Trophoblast cell (in vitro differentiated cells and primary cell): ENCODE results near the gene FLII.

Experiments used
- DNase-seq, 2 donors: peaks; one replicate each; pipeline ENCODE4 v3.0.0-alpha.2; 2016
- H2AFZ ChIP-seq: 2 replicates; pipeline ENCODE4 v1.6.1; 2013; ENCODE audit warnings: low read length, moderate library complexity, mild to moderate bottlenecking; ENCODE audit not compliant: insufficient read depth, poor library complexity
- H2AK5ac ChIP-seq: 2 replicates; pipeline ENCODE4 v1.6.1; 2013; ENCODE audit warnings: mild to moderate bottlenecking, low read length
- H2BK120ac ChIP-seq: 2 replicates; pipeline ENCODE4 v1.6.1; 2013; ENCODE audit warnings: low read length, mild to moderate bottlenecking, moderate library complexity; ENCODE audit not compliant: insufficient read depth, poor library complexity
- H2BK12ac ChIP-seq: 2 replicates; pipeline ENCODE4 v1.6.1; 2013; ENCODE audit warnings: mild to moderate bottlenecking, low read length, moderate library complexity
- H2BK5ac ChIP-seq: 2 replicates; pipeline ENCODE4 v1.6.1; 2013; ENCODE audit warnings: low read length, low read depth, moderate library complexity, mild to moderate bottlenecking; ENCODE audit not compliant: poor library complexity
- H3K14ac ChIP-seq: 2 replicates; pipeline ENCODE4 v1.6.1; 2013; ENCODE audit warnings: mild to moderate bottlenecking, low read length
- H3K18ac ChIP-seq: 2 replicates; pipeline ENCODE4 v1.6.1; 2013; ENCODE audit warnings: mild to moderate bottlenecking, low read length
- H3K23ac ChIP-seq: 2 replicates; pipeline ENCODE4 v1.6.1; 2013; ENCODE audit warnings: low read length
- H3K27ac ChIP-seq: 2 replicates; pipeline ENCODE4 v1.5.1; 2013; ENCODE audit warnings: low read depth, mild to moderate bottlenecking, inconsistent platforms, low read length, moderate library complexity
- H3K27me3 ChIP-seq: 2 replicates; pipeline ENCODE4 v1.6.1; 2013; ENCODE audit warnings: inconsistent platforms, mild to moderate bottlenecking, low read length, moderate library complexity; ENCODE audit not compliant: insufficient read depth
- H3K36me3 ChIP-seq, 2 experiments: 1 replicate in 1 of 2; 2 replicates in 1 of 2; pipeline ENCODE4 v1.6.1; 2013; ENCODE audit warnings: low read length in 2 of 2, mild to moderate bottlenecking in 2 of 2, moderate library complexity in 1 of 2; ENCODE audit not compliant: insufficient read depth in 2 of 2, control insufficient read depth in 1 of 2
- H3K4ac ChIP-seq: 2 replicates; pipeline ENCODE4 v1.6.1; 2013; ENCODE audit warnings: low read depth, mild to moderate bottlenecking, low read length, moderate library complexity
- H3K4me1 ChIP-seq, 2 experiments: 1 replicate in 1 of 2; 2 replicates in 1 of 2; pipeline ENCODE4 v1.6.1; 2013; ENCODE audit warnings: low read length in 2 of 2, mild to moderate bottlenecking in 2 of 2, moderate library complexity in 1 of 2; ENCODE audit not compliant: insufficient read depth in 2 of 2, control insufficient read depth in 1 of 2
- H3K4me2 ChIP-seq: 2 replicates; pipeline ENCODE4 v1.6.1; 2013; ENCODE audit warnings: inconsistent platforms, mild to moderate bottlenecking, low read length, moderate library complexity
- H3K4me3 ChIP-seq: 2 replicates; pipeline ENCODE4 v1.5.1; 2013; ENCODE audit warnings: mild to moderate bottlenecking, low read depth, low read length, inconsistent platforms
- H3K79me1 ChIP-seq: one replicate; pipeline ENCODE4 v1.6.1; 2013; ENCODE audit warnings: low read length
- H3K79me2 ChIP-seq: 2 replicates; pipeline ENCODE4 v1.6.1; 2013; ENCODE audit warnings: low read length, mild to moderate bottlenecking; ENCODE audit not compliant: control insufficient read depth, insufficient read depth, poor library complexity
- H3K9ac ChIP-seq: 2 replicates; pipeline ENCODE4 v1.6.1; 2013; ENCODE audit warnings: mild to moderate bottlenecking, low read length
- H3K9me3 ChIP-seq: 2 replicates; pipeline ENCODE4 v1.6.1; 2013; ENCODE audit warnings: low read depth, mild to moderate bottlenecking, control low read depth, inconsistent platforms, low read length; ENCODE audit not compliant: insufficient read depth
- H4K12ac ChIP-seq: 2 replicates; pipeline ENCODE4 v1.6.1; 2013; ENCODE audit warnings: low read depth, mild to moderate bottlenecking, low read length, moderate library complexity
- H4K8ac ChIP-seq: 2 replicates; pipeline ENCODE4 v1.6.1; 2013; ENCODE audit warnings: low read depth, mild to moderate bottlenecking, low read length, moderate library complexity
- H4K91ac ChIP-seq: one replicate; pipeline ENCODE4 v1.6.1; 2013; ENCODE audit warnings: low read depth, mild to moderate bottlenecking, low read length, moderate library complexity
- WGBS: extraction: QIAGEN DNeasy Blood & Tissue Kit; methylation state at CpG from one replicate; pipeline ENCODE4 v1.1.7; 2013; ENCODE audit warnings: missing lambda C conversion rate; ENCODE audit not compliant: insufficient read length, insufficient coverage; ENCODE audit errors: extremely low coverage; 5-methylcytosine and 5-hydroxymethylcytosine counted together

Gene FLII

DNA sequence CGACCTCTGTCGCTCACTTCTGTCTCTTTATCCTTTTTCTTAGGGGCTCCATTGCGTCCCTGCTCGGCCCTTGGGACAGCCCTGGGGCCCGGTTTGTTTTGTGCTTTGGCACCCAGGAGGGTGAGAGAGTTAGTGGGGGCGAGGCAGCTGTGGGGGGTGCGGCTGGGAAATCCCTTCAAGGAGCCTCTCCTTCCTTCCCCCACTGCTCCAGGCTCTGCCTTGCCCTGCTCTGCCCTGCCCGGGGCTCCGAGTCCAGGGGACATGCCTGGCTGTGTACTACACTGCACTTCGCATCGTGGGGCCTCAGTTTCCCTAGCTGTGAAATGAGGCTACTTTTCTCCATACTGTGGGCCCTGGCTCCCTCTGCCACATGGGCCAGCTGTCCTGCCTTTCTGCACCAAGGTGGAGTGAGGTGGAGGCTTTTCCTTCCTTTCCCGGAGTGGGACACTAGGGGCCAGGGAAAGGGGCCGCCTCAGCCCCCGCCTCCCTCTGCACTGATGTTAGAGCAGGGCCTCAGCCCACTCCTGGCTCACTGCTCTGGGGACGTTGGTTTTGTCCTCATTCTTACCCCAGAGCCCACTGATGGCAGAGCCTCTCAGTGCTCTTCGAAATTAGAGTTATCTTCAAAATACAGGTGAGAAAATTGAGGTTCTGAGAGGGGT is 32.1 kb downstream of the FLII start:
- Histone ChIP-seq H3K36me3 (no peaks in the 10 kb centered on the region), H3K14ac (peak overlapping the region; percentile 47), H3K9me3 (no peaks in the 10 kb centered on the region), H4K91ac (peak overlapping the region; percentile 71), H3K4me1 (peaks cover 16 to 20% of the 10 kb centered on the region in 2 experiments), H3K4me3 (peak overlapping the region; percentile 78), H4K12ac (no peak overlapping the region), H3K9ac (peak overlapping the region; percentile 77), H3K79me1 (peaks cover 18% of the 10 kb centered on the region), H3K27me3 (no peaks in the 10 kb centered on the region), H2BK5ac (no peak overlapping the region), H3K27ac (no peak overlapping the region), H4K8ac (peak overlapping the region; percentile 77), H3K18ac (peak overlapping the region; percentile 58), H3K4me2 (peak overlapping the region; percentile 76), H3K4ac (peak overlapping the region; percentile 87), H3K79me2 (peaks cover 10% of the 10 kb centered on the region), H2AK5ac (peak overlapping the region; percentile 8), H3K23ac (peak overlapping the region; percentile 4), H2AFZ (no peak overlapping the region), H2BK120ac (no peak overlapping the region), H2BK12ac (no peak overlapping the region)
- DNase-seq: no peak
- no CpG with 5 or more reads among the region's 16 CpGs for WGBS

DNA sequence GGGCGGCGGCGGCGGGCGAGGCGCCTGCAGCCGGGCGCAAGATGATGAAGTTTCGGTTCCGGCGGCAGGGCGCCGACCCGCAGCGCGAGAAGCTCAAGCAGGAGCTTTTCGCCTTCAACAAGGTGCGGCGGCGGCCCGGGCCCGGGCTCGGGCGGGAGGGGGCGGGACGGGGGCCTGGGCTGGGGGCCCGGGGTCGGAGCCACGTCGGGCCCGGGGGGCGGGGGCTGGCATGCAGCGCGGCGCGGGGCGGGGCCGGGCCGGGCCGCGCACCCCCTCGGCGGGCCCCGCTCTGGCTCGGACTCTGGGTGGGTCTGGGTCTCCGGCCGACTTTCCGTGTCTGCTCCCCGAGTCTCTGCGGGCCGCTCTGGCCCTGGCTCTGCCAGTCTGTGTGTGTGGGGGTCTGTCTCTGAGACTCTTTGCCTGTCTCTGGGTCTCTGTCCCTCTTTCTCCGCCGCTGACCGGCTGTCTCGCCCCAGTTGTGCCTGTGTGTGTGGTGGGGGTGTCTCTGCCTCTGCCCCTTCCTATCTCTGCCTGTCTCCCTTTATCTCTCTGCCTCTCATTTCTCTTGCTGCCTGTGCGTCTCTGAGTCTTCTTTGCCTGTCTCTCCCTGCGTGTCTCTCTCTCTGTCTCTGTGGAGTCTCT is 32.8 kb downstream of the FLII start:
- no peak overlapping the region for H2BK12ac ChIP-seq
- WGBS: no CpG with 5 or more reads among the region's 57 CpGs
- H3K79me2 ChIP-seq: peaks cover 10% of the 10 kb centered on the region

DNA sequence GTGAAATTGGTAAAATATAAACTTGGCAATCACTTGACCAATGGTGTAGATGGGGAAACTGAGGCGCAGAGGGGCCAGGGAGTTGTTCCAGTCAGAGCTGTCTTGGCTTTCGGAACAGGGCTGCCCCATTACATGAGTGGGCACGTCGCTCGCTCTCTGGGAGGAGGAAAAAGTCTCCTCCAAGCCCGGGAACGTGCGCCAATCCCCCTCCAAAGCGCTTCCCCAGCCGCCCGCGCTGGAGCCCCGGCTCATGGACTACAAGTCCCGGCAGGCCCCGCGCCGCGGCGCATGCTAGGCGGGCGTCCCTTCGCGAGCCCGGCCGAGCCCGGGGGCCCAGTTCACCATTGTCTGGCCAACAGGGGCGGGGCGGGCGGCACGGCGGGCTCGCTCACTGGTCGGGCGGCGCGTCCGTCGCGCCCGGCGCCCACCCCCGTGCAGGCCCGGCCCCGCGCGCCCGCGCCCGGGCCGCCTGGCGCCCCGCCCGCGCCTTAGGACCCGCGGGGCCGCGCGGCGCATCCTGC is 33.4 kb downstream of the FLII start, which contains the start of gene LLGL1:
Gene LLGL1 (plus strand): TSS at position 515 of the 521 bp plus-strand sequence. CDS start 48 bp downstream, outside the sequence.
- peak; percentile 96 to 98 for DNase-seq
- H2AFZ ChIP-seq: peak within 1 kb of the TSS; percentile 83
- WGBS: no CpG with 5 or more reads among the region's 60 CpGs
- H2BK12ac ChIP-seq: peak within 1 kb of the TSS; percentile 52
- peak within 1 kb of the TSS; percentile 44 for H2BK5ac ChIP-seq
- peak within 1 kb of the TSS; percentile 84 for H2BK120ac ChIP-seq
- peak within 1 kb of the TSS; percentile 71 for H4K91ac ChIP-seq
- peak within 1 kb of the TSS; percentile 4 for H3K23ac ChIP-seq
- peaks cover 18% of the 10 kb centered on the region for H3K79me1 ChIP-seq
- H3K27ac ChIP-seq: peak within 1 kb of the TSS; percentile 72
- H3K9ac ChIP-seq: peak within 1 kb of the TSS; percentile 77
- H4K12ac ChIP-seq: peak within 1 kb of the TSS; percentile 86
- peak within 1 kb of the TSS; percentile 87 for H3K4ac ChIP-seq
- H3K79me2 ChIP-seq: peaks cover 10% of the 10 kb centered on the region
- H3K36me3 ChIP-seq: no peaks in the 10 kb centered on the region
- no peaks in the 10 kb centered on the region for H3K27me3 ChIP-seq
- H3K9me3 ChIP-seq: no peaks in the 10 kb centered on the region
- peak within 1 kb of the TSS; percentile 79 for H3K14ac ChIP-seq
- peak within 1 kb of the TSS; percentile 76 for H3K4me2 ChIP-seq
- H3K4me1 ChIP-seq: peaks cover 16 to 22% of the 10 kb centered on the region in 2 experiments
- H3K18ac ChIP-seq: peak within 1 kb of the TSS; percentile 64
- H2AK5ac ChIP-seq: peak within 1 kb of the TSS; percentile 8
- H4K8ac ChIP-seq: peak within 1 kb of the TSS; percentile 84
- H3K4me3 ChIP-seq: peak within 1 kb of the TSS; percentile 78

More for the DNA sequence above, 32.8 kb downstream of the FLII start:
- Histone ChIP-seq H3K4me2 (peak overlapping the region; percentile 76), H4K8ac (peak overlapping the region; percentile 77), H3K79me1 (peaks cover 18% of the 10 kb centered on the region), H3K9ac (peak overlapping the region; percentile 77), H3K9me3 (no peaks in the 10 kb centered on the region), H2BK120ac (peak overlapping the region; percentile 26), H3K4ac (peak overlapping the region; percentile 87), H3K23ac (peak overlapping the region; percentile 4), H4K12ac (peak overlapping the region; percentile 70), H3K27me3 (no peaks in the 10 kb centered on the region), H3K36me3 (no peaks in the 10 kb centered on the region), H3K18ac (peak overlapping the region; percentile 58), H2AK5ac (peak overlapping the region; percentile 8), H3K27ac (no peak overlapping the region), H4K91ac (peak overlapping the region; percentile 71), H2BK5ac (peak overlapping the region; percentile 25), H3K4me3 (peak overlapping the region; percentile 78), H2AFZ (peak overlapping the region; percentile 80), H3K14ac (peak overlapping the region; percentile 75), H3K4me1 (peaks cover 16 to 22% of the 10 kb centered on the region in 2 experiments)
- no peak for DNase-seq

DNA sequence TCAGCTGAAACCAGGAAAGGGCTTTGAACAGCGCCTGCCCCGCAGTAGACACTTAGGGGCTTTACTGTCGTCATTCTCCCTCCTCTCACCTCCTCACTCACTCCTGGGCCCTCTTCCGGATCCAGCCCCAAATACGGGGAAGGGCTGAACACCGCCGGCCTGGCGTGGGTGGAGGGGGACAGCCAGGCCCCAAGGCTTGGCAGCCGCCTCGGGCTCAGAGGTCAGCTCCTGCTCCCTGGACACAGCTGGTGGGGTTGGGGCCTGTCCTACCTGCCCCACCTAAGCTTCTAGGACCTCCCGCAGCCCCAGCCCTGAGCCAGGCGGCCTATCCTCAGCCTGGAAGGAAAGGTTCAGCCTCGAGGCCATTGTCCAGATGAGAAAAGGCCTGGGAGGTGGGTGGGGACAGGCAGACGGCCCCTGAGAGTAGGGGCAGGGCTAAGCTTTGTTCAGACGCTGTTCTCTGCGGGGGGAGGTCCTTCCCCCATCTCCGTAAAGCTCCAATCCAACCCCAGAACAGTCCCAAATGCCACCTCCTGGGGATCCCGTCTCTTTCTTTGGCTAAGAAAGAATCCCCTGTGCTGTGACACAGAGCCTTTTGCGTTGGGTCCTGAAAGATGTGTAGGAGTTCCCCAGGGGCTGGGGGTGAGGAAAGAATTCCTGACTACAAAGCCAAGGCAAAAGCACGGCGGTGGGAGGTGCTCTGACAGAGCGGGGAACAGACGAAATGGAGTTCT is 34.0 kb downstream of the FLII start:
- Histone ChIP-seq H3K4ac (peak overlapping the region; percentile 38), H4K91ac (peak overlapping the region; percentile 47), H4K8ac (peak overlapping the region; percentile 84), H3K27me3 (no peaks in the 10 kb centered on the region), H3K9me3 (no peaks in the 10 kb centered on the region), H3K36me3 (no peaks in the 10 kb centered on the region), H3K4me2 (peak overlapping the region; percentile 59), H2BK120ac (peak overlapping the region; percentile 84), H3K79me2 (peaks cover 10% of the 10 kb centered on the region), H3K18ac (peak overlapping the region; percentile 64), H3K9ac (no peak overlapping the region), H4K12ac (peak overlapping the region; percentile 86), H3K27ac (peak overlapping the region; percentile 72), H2BK12ac (peak overlapping the region; percentile 52), H3K14ac (peak overlapping the region; percentile 79), H3K4me1 (peaks cover 16 to 22% of the 10 kb centered on the region in 2 experiments), H3K4me3 (peak overlapping the region; percentile 13), H2AFZ (peak overlapping the region; percentile 83), H2BK5ac (peak overlapping the region; percentile 44), H2AK5ac (peak overlapping the region; percentile 21), H3K23ac (no peak overlapping the region), H3K79me1 (peaks cover 18% of the 10 kb centered on the region)
- no CpG with 5 or more reads among the region's 23 CpGs for WGBS
- DNase-seq: no peak
